CD8-positive, alpha-beta memory T cell (primary cell): ENCODE results near the gene ETV1. TPM values are rescaled to one million over a fixed set of nuclear protein-coding genes. Genes with fewer than 3 reads are reported as not detected.

Experiments
- CTCF ChIA-PET: fragments of 350-600 bp; sonication (Branson Sonifier 250); formaldehyde crosslinking; loops from one replicate; lab custom pipeline; 2021; ENCODE audit warnings: antibody characterized with exemption; lab: Charles Lee
- POLR2A ChIA-PET: fragments of 350-600 bp; sonication (Branson Sonifier 250); formaldehyde crosslinking; loops from one replicate; lab custom pipeline; 2021; ENCODE audit warnings: antibody characterized with exemption; lab: Charles Lee
- DNase-seq, 5 donors: peaks; one replicate each; pipeline versions ENCODE4 v3.0.0 to v3.0.0-alpha.2; 2020 to 2022; ENCODE audit warnings: mixed read lengths in 1 of 5
- H3K27ac ChIP-seq: one replicate; pipeline ENCODE4 v1.7.0; 2013; ENCODE audit warnings: low read depth, mild to moderate bottlenecking, low read length, moderate library complexity
- H3K27me3 ChIP-seq: 2 replicates; pipeline ENCODE4 v1.7.0; 2013; ENCODE audit warnings: low read length, mild to moderate bottlenecking; ENCODE audit not compliant: insufficient read depth, poor library complexity, severe bottlenecking
- H3K36me3 ChIP-seq: 2 replicates; pipeline ENCODE4 v1.7.0; 2013; ENCODE audit warnings: mild to moderate bottlenecking, low read length, moderate library complexity; ENCODE audit not compliant: insufficient read depth
- H3K4me1 ChIP-seq: 2 replicates; pipeline ENCODE4 v1.7.0; 2013; ENCODE audit warnings: mild to moderate bottlenecking, low read length, moderate library complexity; ENCODE audit not compliant: insufficient read depth
- H3K4me3 ChIP-seq: 2 replicates; pipeline ENCODE4 v1.7.0; 2013; ENCODE audit warnings: mild to moderate bottlenecking, low read length
- H3K9me3 ChIP-seq: 2 replicates; pipeline ENCODE4 v1.7.0; 2013; ENCODE audit warnings: mild to moderate bottlenecking, low read length
- H3K27ac Mint-ChIP-seq, 8 donors: one replicate each; pipeline ENCODE4 v1.8.0; 2020 to 2021; ENCODE audit warnings: mixed read lengths in 8 of 8, mild to moderate bottlenecking in 6 of 8, inconsistent platforms in 3 of 8, moderate library complexity in 3 of 8
- H3K27me3 Mint-ChIP-seq, 2 donors: one replicate each; pipeline ENCODE4 v1.8.0; 2020 to 2021; ENCODE audit warnings: mixed read lengths in 2 of 2, mild to moderate bottlenecking in 1 of 2, moderate library complexity in 1 of 2
- H3K36me3 Mint-ChIP-seq, 3 donors: one replicate each; pipeline ENCODE4 v1.8.0; 2020 to 2021; ENCODE audit warnings: mixed read lengths in 3 of 3, inconsistent platforms in 1 of 3, mild to moderate bottlenecking in 1 of 3
- H3K4me1 Mint-ChIP-seq, 3 donors: one replicate each; pipeline ENCODE4 v1.8.0; 2020 to 2021; ENCODE audit warnings: mixed read lengths in 3 of 3, inconsistent platforms in 1 of 3, mild to moderate bottlenecking in 1 of 3
- H3K4me3 Mint-ChIP-seq, 7 donors: one replicate each; pipeline ENCODE4 v1.8.0; 2020 to 2021; ENCODE audit warnings: mixed read lengths in 7 of 7, mild to moderate bottlenecking in 6 of 7, moderate library complexity in 4 of 7, inconsistent platforms in 2 of 7
- H3K9me3 Mint-ChIP-seq, 5 donors: one replicate each; pipeline ENCODE4 v1.8.0; 2020 to 2022; ENCODE audit warnings: mixed read lengths in 5 of 5, mild to moderate bottlenecking in 3 of 5, moderate library complexity in 2 of 5, inconsistent platforms in 1 of 5
- polyA plus RNA-seq: library from polyadenylated mRNA; unstranded; fragments of 300-500 nt; fragmentation: Illumina TruSeq; gene quantifications from one replicate; pipeline ENCODE4 v1.2.3, GENCODE V29; 2021
- total RNA-seq, 2 experiments: library from RNA; stranded (reverse); gene quantifications; one replicate each; pipeline ENCODE4 v1.2.3, GENCODE V29; 2021

ETV1 gene
- total and polyA plus RNA-seq, 3 experiments from 2014 or later = 0.31 to 1.7 (median 0.31) TPM

DNA sequence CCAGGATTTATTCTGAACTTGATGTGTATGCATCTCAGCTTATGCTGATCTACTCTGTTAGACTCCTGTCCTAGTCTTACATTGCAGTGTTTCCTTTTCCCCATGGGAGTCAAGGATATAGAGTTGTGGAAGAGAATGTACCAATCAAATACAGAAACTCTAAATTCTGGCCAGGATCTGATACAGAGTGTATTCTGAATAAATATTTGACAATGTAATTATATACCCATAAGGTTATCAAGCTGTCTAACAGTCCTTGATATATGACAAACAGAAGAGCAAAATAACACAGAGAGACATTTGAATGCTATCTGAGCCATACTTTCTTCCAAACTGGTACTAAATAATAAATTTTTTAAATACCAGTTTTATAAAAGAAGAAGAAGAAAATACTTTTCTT is 116.8 kb downstream of the ETV1 start:
- Histone ChIP-seq H3K27me3 (no peaks in the 10 kb centered on the region), H3K9me3 (no peaks in the 10 kb centered on the region), H3K4me3 (no peak overlapping the region), H3K27ac (no peak overlapping the region), H3K4me1 (no peaks in the 10 kb centered on the region), H3K36me3 (no peaks in the 10 kb centered on the region)
- peaks cover 0 to 2% (median 0%) of the 10 kb centered on the region in 5 donors for H3K9me3 Mint-ChIP-seq
- no peak for DNase-seq
- H3K4me3 Mint-ChIP-seq = no peak overlapping the region
- peaks cover 0 to 2% of the 10 kb centered on the region in 2 donors for H3K27me3 Mint-ChIP-seq
- POLR2A ChIA-PET = no interaction called here
- peaks cover 0 to 4% (median 0%) of the 10 kb centered on the region in 3 donors for H3K36me3 Mint-ChIP-seq
- CTCF ChIA-PET = interaction anchor here (1.6 kb wide), 1 partner anchor 36 kb away, joined by 3 read pairs; no protein-coding TSS in a partner anchor
- H3K4me1 Mint-ChIP-seq = peaks cover 6 to 13% (median 10%) of the 10 kb centered on the region in 3 donors
- no peak overlapping the region for H3K27ac Mint-ChIP-seq

- H3K27me3 Mint-ChIP-seq = peaks cover 0 to 2% of the 10 kb centered on the region in 2 donors
- H3K9me3 ChIP-seq = no peaks in the 10 kb centered on the region
- no peaks in the 10 kb centered on the region for H3K36me3 Mint-ChIP-seq
- H3K27me3 ChIP-seq = no peaks in the 10 kb centered on the region
- no peak overlapping the region for H3K4me3 Mint-ChIP-seq
- POLR2A ChIA-PET = no interaction called here
- peaks cover 6 to 13% (median 10%) of the 10 kb centered on the region in 3 donors for H3K4me1 Mint-ChIP-seq
- no peak overlapping the region for H3K4me3 ChIP-seq
- no peaks in the 10 kb centered on the region for H3K36me3 ChIP-seq
- CTCF ChIA-PET = no interaction called here
- H3K27ac ChIP-seq = no peak overlapping the region
- H3K27ac Mint-ChIP-seq = no peak overlapping the region
- H3K4me1 ChIP-seq = no peaks in the 10 kb centered on the region
- no peak for DNase-seq
- peaks cover 0 to 2% (median 0%) of the 10 kb centered on the region in 5 donors for H3K9me3 Mint-ChIP-seq
Observed at GRCh38 chr7:13871008-13871407, 118.5 kb downstream of the ETV1 start.

DNA sequence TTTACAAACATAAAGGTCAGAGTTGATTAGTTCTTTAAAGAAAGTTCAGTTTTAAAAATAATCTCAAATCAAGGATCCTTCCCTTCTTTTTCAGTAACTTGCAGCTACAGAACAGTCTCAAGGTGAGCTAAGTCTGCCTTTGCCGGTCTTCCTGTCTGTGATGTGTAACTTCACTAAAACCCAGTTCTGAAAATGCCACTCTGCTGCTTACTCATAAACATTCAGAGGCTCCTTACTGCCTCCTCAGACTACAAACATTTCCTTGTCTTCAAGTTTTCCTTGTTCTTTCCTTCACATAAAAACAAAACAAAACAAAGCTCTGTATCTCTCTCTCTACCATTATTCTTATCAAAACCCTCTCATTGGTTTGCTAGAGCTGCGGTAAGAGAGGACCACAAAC is 128.7 kb downstream of the ETV1 start:
- Histone ChIP-seq H3K27me3 (no peaks in the 10 kb centered on the region), H3K9me3 (no peaks in the 10 kb centered on the region), H3K27ac (no peak overlapping the region), H3K4me3 (no peak overlapping the region), H3K4me1 (no peaks in the 10 kb centered on the region), H3K36me3 (no peaks in the 10 kb centered on the region)
- Mint-ChIP-seq H3K36me3 (peaks cover 0 to 3% (median 2%) of the 10 kb centered on the region in 3 donors), H3K27me3 (no peaks in the 10 kb centered on the region), H3K4me1 (peaks cover 5 to 9% (median 5%) of the 10 kb centered on the region in 3 donors), H3K9me3 (no peaks in the 10 kb centered on the region), H3K27ac (peak overlapping the region in 2 of 8 donors; percentile 5 to 49), H3K4me3 (no peak overlapping the region)
- POLR2A ChIA-PET = no interaction called here
- CTCF ChIA-PET = no interaction called here
- no peak for DNase-seq

- H3K36me3 ChIP-seq = no peaks in the 10 kb centered on the region
- no peak for DNase-seq
- Mint-ChIP-seq H3K36me3 (peaks cover 0 to 3% (median 0%) of the 10 kb centered on the region in 3 donors), H3K27me3 (no peaks in the 10 kb centered on the region), H3K4me1 (peaks cover 6 to 27% (median 20%) of the 10 kb centered on the region in 3 donors), H3K27ac (no peak overlapping the region), H3K4me3 (no peak overlapping the region), H3K9me3 (no peaks in the 10 kb centered on the region)
- H3K27ac ChIP-seq = no peak overlapping the region
- ChIA-PET POLR2A (no interaction called here), CTCF (no interaction called here)
- H3K4me3 ChIP-seq = no peak overlapping the region
- peaks cover under 1% of the 10 kb centered on the region for H3K4me1 ChIP-seq
- H3K27me3 ChIP-seq = no peaks in the 10 kb centered on the region
- no peaks in the 10 kb centered on the region for H3K9me3 ChIP-seq
Observed at GRCh38 chr7:13856012-13856411, 133.5 kb downstream of the ETV1 start.

- Histone ChIP-seq H3K9me3 (no peaks in the 10 kb centered on the region), H3K27ac (no peak overlapping the region), H3K36me3 (no peaks in the 10 kb centered on the region), H3K4me1 (peaks cover 22% of the 10 kb centered on the region), H3K4me3 (no peak overlapping the region), H3K27me3 (no peaks in the 10 kb centered on the region)
- Mint-ChIP-seq H3K36me3 (peaks cover 0 to 1% (median 0%) of the 10 kb centered on the region in 3 donors), H3K4me1 (peaks cover 21 to 45% (median 43%) of the 10 kb centered on the region in 3 donors), H3K27ac (no peak overlapping the region), H3K27me3 (no peaks in the 10 kb centered on the region), H3K4me3 (no peak overlapping the region), H3K9me3 (no peaks in the 10 kb centered on the region)
- ChIA-PET POLR2A (no interaction called here), CTCF (no interaction called here)
- no peak for DNase-seq
Observed at GRCh38 chr7:13852281-13852968, 137.0 kb downstream of the ETV1 start.

GRCh38 chr7:13851736-13852135 is 137.7 kb downstream of the ETV1 start:
- H3K27ac ChIP-seq = no peak overlapping the region
- POLR2A ChIA-PET = no interaction called here
- peaks cover 22% of the 10 kb centered on the region for H3K4me1 ChIP-seq
- Mint-ChIP-seq H3K27me3 (no peaks in the 10 kb centered on the region), H3K27ac (peak overlapping the region in 1 of 8 donors; percentile 9), H3K4me3 (no peak overlapping the region), H3K36me3 (no peaks in the 10 kb centered on the region), H3K9me3 (no peaks in the 10 kb centered on the region), H3K4me1 (peaks cover 21 to 45% (median 43%) of the 10 kb centered on the region in 3 donors)
- H3K9me3 ChIP-seq = no peaks in the 10 kb centered on the region
- no peaks in the 10 kb centered on the region for H3K27me3 ChIP-seq
- no peaks in the 10 kb centered on the region for H3K36me3 ChIP-seq
- DNase-seq = no peak
- H3K4me3 ChIP-seq = no peak overlapping the region
- CTCF ChIA-PET = no interaction called here

DNA sequence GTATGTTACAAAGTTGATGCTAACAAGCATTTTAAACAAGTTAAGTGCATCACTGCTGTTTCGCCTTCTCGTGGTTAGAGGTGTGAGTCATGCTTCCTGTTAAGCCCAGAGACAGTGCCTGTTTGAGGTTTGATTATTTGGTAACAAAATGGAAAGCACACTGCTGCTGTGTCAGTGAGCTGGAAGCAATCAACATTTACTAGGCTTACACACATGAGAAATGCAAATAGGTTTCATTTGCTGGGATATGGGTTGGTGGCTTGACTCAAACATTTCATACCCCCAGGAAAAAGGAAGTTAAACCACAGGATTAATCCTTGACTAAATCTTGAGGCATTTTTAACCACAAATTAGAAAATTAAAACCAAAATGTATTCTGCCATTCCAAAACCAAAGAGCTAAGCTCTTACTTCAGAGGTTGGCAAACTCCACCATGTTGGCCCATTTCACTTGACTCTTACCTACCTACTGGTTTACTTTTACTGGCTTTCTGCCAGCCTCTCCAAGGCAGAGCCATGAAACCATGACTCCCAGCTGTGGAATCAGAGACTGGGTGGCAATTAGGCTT is 139.2 kb downstream of the ETV1 start:
- Histone ChIP-seq H3K27ac (peak overlapping the region; percentile 36), H3K4me3 (no peak overlapping the region), H3K27me3 (no peaks in the 10 kb centered on the region), H3K36me3 (no peaks in the 10 kb centered on the region), H3K9me3 (no peaks in the 10 kb centered on the region), H3K4me1 (peaks cover 22% of the 10 kb centered on the region)
- POLR2A ChIA-PET = interaction anchor here (1.0 kb wide), 1 partner anchor 141 kb away, joined by 3 read pairs; no protein-coding TSS in a partner anchor
- Mint-ChIP-seq H3K27ac (peak overlapping the region; percentile 43 to 93 (median 88)), H3K36me3 (no peaks in the 10 kb centered on the region), H3K9me3 (no peaks in the 10 kb centered on the region), H3K4me3 (peak overlapping the region in 6 of 7 donors; percentile 54 to 80 (median 74)), H3K4me1 (peaks cover 21 to 45% (median 43%) of the 10 kb centered on the region in 3 donors), H3K27me3 (no peaks in the 10 kb centered on the region)
- CTCF ChIA-PET = interaction anchor here (1.6 kb wide), 2 partner anchors 9 to 18 kb away, joined by 3 to 5 read pairs; no protein-coding TSS in a partner anchor
- DNase-seq = peak; percentile 11 to 79 (median 49)
